OCI-LY3 (cell line): ENCODE data around the gene OR6B1.

ENCODE experiments used
- EZH2phosphoT487 ChIP-seq: fragments of 200-600 bp; shearing (Covaris generic); IDR thresholded peaks from 2 replicates; pipeline ENCODE4 v1.6.1; 2018; ENCODE audit warnings: antibody characterized with exemption, mixed run types, low read depth
- TF ChIP-seq, protein P1 (sequence below): fragments of 200-600, 300-600 bp; sonication (generic); IDR thresholded peaks from 2 replicates; pipeline ENCODE4 v1.5.1; 2014; ENCODE audit warnings: antibody characterized with exemption, low read length, low read depth

- TF ChIP-seq, protein P1, sequence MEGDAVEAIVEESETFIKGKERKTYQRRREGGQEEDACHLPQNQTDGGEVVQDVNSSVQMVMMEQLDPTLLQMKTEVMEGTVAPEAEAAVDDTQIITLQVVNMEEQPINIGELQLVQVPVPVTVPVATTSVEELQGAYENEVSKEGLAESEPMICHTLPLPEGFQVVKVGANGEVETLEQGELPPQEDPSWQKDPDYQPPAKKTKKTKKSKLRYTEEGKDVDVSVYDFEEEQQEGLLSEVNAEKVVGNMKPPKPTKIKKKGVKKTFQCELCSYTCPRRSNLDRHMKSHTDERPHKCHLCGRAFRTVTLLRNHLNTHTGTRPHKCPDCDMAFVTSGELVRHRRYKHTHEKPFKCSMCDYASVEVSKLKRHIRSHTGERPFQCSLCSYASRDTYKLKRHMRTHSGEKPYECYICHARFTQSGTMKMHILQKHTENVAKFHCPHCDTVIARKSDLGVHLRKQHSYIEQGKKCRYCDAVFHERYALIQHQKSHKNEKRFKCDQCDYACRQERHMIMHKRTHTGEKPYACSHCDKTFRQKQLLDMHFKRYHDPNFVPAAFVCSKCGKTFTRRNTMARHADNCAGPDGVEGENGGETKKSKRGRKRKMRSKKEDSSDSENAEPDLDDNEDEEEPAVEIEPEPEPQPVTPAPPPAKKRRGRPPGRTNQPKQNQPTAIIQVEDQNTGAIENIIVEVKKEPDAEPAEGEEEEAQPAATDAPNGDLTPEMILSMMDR, result no peak
- no peak for TF ChIP-seq EZH2phosphoT487
Observed at GRCh38 chr7:144037414-144038035, 37.4 kb downstream of the OR6B1 start.
